Osteoblast (primary cell): ENCODE data around the gene CCNJL. TPM values are rescaled to one million over a fixed set of nuclear protein-coding genes. Genes with fewer than 3 reads are reported as not detected.

ENCODE experiments used
- DNase-seq: peaks from one replicate; pipeline ENCODE4 v3.0.0; 2011; ENCODE audit warnings: low spot score, mixed read lengths; ENCODE audit not compliant: insufficient read length; ENCODE audit errors: missing footprints
- H2AFZ ChIP-seq: 2 replicates; pipeline ENCODE4 v1.6.0; 2011; ENCODE audit warnings: mild to moderate bottlenecking, low read length
- H3K27ac ChIP-seq: 2 replicates; pipeline ENCODE4 v1.5.1; 2011; ENCODE audit warnings: mild to moderate bottlenecking, low read depth, low read length, moderate library complexity
- H3K27me3 ChIP-seq: 2 replicates; pipeline ENCODE4 v1.6.0; 2012; ENCODE audit warnings: mild to moderate bottlenecking, control low read depth, inconsistent platforms, low read length, moderate library complexity; ENCODE audit not compliant: insufficient read depth
- H3K36me3 ChIP-seq: 2 replicates; pipeline ENCODE4 v1.5.1; 2011; ENCODE audit warnings: mild to moderate bottlenecking, low read length, control low read depth, moderate library complexity; ENCODE audit not compliant: insufficient read depth
- H3K4me1 ChIP-seq: 2 replicates; pipeline ENCODE4 v1.5.1; 2011; ENCODE audit warnings: mild to moderate bottlenecking, low read length, control low read depth, moderate library complexity; ENCODE audit not compliant: insufficient read depth
- H3K4me2 ChIP-seq: 2 replicates; pipeline ENCODE4 v1.6.0; 2011; ENCODE audit warnings: mild to moderate bottlenecking, low read length; ENCODE audit not compliant: insufficient read depth
- H3K4me3 ChIP-seq: fragments of 200-600 bp; sonication (generic); 3 replicates; pipeline ENCODE4 v1.5.1; 2012; ENCODE audit warnings: mild to moderate bottlenecking, low read length, inconsistent platforms; ENCODE audit not compliant: insufficient read depth
- H3K79me2 ChIP-seq: 2 replicates; pipeline ENCODE4 v1.6.0; 2012; ENCODE audit warnings: mild to moderate bottlenecking, low read length, control low read depth, inconsistent platforms; ENCODE audit not compliant: insufficient read depth
- H3K9me3 ChIP-seq: 2 replicates; pipeline ENCODE4 v1.5.1; 2011; ENCODE audit warnings: low read depth, low read length, control low read depth
- H4K20me1 ChIP-seq: 2 replicates; pipeline ENCODE4 v1.6.0; 2012; ENCODE audit warnings: mild to moderate bottlenecking, low read length, control low read depth; ENCODE audit not compliant: insufficient read depth
- total RNA-seq: library from RNA; depleted of rRNA; stranded (reverse); fragments of >200 nt; gene quantifications from 2 replicates; pipeline ENCODE4 v1.2.3, GENCODE V29; 2012
- TF ChIP-seq, protein P1 (sequence below): IDR thresholded peaks from 2 replicates; pipeline ENCODE4 v1.5.1; 2011; ENCODE audit warnings: mild to moderate bottlenecking, low read depth, low read length, moderate library complexity; ENCODE audit errors: extremely low read depth

The CCNJL gene
- total RNA-seq, 1 donor, result 1.1 TPM

DNA sequence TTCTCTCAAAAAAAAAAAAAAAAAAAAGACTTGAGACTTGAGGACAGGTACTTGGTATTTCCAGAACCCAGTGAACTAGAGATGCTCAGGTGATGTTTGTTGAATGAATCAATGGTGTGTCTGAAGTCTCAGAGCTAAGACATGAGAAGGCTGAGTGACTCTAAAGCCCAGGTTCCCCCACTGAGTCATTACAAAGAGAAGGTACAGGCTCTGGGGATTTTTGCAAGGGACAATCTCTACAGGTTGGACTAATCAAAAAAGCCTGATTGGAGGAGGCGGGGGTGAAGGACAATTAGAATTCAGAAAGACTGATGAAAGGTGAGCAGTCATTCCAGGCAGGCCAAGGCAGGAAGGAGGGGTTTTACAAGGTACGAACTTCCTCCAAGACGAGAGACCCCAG lies 91.3 kb downstream of the CCNJL start:
- no peak for DNase-seq
- no peak overlapping the region for H2AFZ ChIP-seq
- H3K79me2 ChIP-seq, result no peaks in the 10 kb centered on the region
- H4K20me1 ChIP-seq, result no peaks in the 10 kb centered on the region
- H3K27me3 ChIP-seq, result no peaks in the 10 kb centered on the region
- H3K9me3 ChIP-seq, result no peaks in the 10 kb centered on the region
- H3K27ac ChIP-seq, result no peak overlapping the region
- H3K4me2 ChIP-seq, result no peak overlapping the region
- H3K36me3 ChIP-seq, result no peaks in the 10 kb centered on the region
- TF ChIP-seq, protein P1, sequence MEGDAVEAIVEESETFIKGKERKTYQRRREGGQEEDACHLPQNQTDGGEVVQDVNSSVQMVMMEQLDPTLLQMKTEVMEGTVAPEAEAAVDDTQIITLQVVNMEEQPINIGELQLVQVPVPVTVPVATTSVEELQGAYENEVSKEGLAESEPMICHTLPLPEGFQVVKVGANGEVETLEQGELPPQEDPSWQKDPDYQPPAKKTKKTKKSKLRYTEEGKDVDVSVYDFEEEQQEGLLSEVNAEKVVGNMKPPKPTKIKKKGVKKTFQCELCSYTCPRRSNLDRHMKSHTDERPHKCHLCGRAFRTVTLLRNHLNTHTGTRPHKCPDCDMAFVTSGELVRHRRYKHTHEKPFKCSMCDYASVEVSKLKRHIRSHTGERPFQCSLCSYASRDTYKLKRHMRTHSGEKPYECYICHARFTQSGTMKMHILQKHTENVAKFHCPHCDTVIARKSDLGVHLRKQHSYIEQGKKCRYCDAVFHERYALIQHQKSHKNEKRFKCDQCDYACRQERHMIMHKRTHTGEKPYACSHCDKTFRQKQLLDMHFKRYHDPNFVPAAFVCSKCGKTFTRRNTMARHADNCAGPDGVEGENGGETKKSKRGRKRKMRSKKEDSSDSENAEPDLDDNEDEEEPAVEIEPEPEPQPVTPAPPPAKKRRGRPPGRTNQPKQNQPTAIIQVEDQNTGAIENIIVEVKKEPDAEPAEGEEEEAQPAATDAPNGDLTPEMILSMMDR, result no peak
- no peaks in the 10 kb centered on the region for H3K4me1 ChIP-seq
- H3K4me3 ChIP-seq, result no peak overlapping the region

DNA sequence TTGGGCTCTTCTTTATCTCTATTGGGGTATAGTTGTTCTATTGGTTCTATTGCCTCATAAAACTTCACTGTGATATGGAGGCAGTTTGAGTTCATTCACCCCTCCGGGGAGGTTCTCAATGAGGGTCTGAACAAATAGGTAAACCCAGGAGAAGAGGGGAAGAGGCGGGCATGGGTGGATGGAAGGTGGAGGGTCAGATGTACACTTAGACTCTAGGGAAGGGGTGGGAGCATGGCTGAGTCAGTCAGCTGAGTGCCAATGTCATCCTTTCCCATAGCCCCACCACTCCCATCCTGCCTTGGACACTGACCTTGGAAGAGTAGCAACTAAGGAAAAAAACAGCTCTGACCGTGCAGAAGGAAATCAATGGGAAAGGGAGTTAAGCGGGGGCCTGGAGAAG lies 93.0 kb downstream of the CCNJL start:
- H3K27me3 ChIP-seq, result no peaks in the 10 kb centered on the region
- TF ChIP-seq, protein P1, result no peak
- no peaks in the 10 kb centered on the region for H4K20me1 ChIP-seq
- H3K27ac ChIP-seq, result no peak overlapping the region
- no peaks in the 10 kb centered on the region for H3K79me2 ChIP-seq
- no peak overlapping the region for H2AFZ ChIP-seq
- no peak overlapping the region for H3K4me3 ChIP-seq
- H3K4me1 ChIP-seq, result no peaks in the 10 kb centered on the region
- H3K9me3 ChIP-seq, result no peaks in the 10 kb centered on the region
- no peaks in the 10 kb centered on the region for H3K36me3 ChIP-seq
- DNase-seq, result no peak
- H3K4me2 ChIP-seq, result no peak overlapping the region

DNA sequence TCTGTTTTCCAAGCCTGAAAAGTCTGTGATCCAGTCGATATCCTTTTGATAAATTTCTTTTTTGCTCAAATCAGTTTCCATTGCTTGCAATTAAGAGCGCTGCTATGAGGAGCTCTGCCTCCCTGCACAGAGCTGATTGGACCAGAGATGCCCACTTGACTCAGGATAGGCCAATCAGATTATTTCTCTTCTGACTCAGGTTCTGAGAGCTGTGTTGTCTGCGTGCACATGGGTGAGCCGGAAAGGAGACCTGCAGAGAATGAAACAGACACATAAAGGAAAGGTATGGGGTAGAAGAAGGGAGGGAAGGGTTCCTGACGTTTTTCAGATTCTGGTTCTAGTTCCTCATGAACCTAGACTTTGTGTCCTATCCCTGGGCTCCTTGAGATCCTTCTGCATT lies 98.8 kb downstream of the CCNJL start:
- no peak for DNase-seq
- H3K4me1 ChIP-seq, result no peaks in the 10 kb centered on the region
- H3K27me3 ChIP-seq, result no peaks in the 10 kb centered on the region

DNA sequence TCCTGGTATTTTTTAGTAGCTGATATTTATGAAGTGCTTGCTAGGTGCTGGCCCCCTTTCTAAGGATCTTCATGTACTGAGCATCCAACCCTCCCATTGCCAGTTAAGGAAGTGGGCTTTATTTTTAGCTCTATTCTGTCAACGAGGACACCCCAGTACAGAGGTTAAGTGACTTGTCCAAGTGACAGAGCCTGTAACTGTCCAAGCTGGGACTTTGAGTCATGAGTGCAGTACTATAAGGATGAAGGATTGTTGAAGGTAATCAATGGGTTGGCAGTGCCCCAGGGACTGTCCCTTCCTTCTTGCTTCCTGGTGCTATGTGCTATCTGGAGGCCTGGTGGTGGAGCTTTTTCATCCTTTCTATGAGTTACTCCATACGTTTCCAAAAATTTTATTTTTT lies 101.0 kb downstream of the CCNJL start:
- no peak overlapping the region for H3K4me2 ChIP-seq
- H4K20me1 ChIP-seq, result no peaks in the 10 kb centered on the region
- TF ChIP-seq, protein P1, result no peak

More for the DNA sequence above, 98.8 kb downstream of the CCNJL start:
- H3K4me2 ChIP-seq, result no peak overlapping the region
- no peaks in the 10 kb centered on the region for H3K9me3 ChIP-seq
- no peaks in the 10 kb centered on the region for H3K36me3 ChIP-seq
- no peak overlapping the region for H2AFZ ChIP-seq
- TF ChIP-seq, protein P1, result no peak
- no peak overlapping the region for H3K27ac ChIP-seq
- no peaks in the 10 kb centered on the region for H4K20me1 ChIP-seq
- no peak overlapping the region for H3K4me3 ChIP-seq
- no peaks in the 10 kb centered on the region for H3K79me2 ChIP-seq

More for the DNA sequence above, 101.0 kb downstream of the CCNJL start:
- Histone ChIP-seq H3K27ac (no peak overlapping the region), H3K36me3 (no peaks in the 10 kb centered on the region), H2AFZ (no peak overlapping the region), H3K27me3 (no peaks in the 10 kb centered on the region), H3K79me2 (no peaks in the 10 kb centered on the region), H3K9me3 (no peaks in the 10 kb centered on the region), H3K4me1 (no peaks in the 10 kb centered on the region), H3K4me3 (no peak overlapping the region)
- no peak for DNase-seq
